ENCODE measurements around the gene TMEM100.

The TMEM100 gene

GRCh38 chr17:55726440-55726839 lies 3.8 kb upstream of the TMEM100 start:
- Histone ChIP-seq H3K4me1 (ENCODE audit: control insufficient read depth, insufficient read depth, low read length) (peaks cover 20% of the 10 kb centered on the region), H3K27me3 (ENCODE audit: control insufficient read depth, insufficient read depth, low read length) (no peaks in the 10 kb centered on the region), H3K36me3 (ENCODE audit: control insufficient read depth, insufficient read depth, low read length) (no peaks in the 10 kb centered on the region), H3K9ac (ENCODE audit: low read length) (no peak overlapping the region), H3K27ac (ENCODE audit: low read depth, low read length) (peak overlapping the region; percentile 30), H3K4me3 (ENCODE audit: low read length) (no peak overlapping the region)

DNA sequence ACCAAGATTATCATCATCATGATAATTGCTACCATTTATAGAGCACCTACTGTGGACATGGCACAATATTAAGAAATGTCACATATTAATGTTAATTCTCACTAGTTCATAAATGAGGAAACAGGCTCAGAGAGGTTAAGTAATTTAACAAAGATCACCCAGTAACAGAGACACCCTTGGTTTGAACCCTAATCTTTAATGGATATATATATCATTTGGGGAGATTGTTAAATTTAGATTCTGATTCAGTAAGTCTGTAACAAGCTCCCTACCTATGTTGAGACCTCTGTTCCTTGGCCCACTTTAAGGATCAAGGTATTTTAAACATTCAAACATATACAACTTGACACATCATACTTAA lies 804 bp upstream of the TMEM100 start:
- Histone ChIP-seq H3K36me3 (ENCODE audit: control insufficient read depth, insufficient read depth, low read length) (no peaks in the 10 kb centered on the region), H3K9ac (ENCODE audit: low read length) (no peak overlapping the region), H3K4me1 (ENCODE audit: control insufficient read depth, insufficient read depth, low read length) (peaks cover 18% of the 10 kb centered on the region), H3K4me3 (ENCODE audit: low read length) (peak overlapping the region; percentile 47), H3K27ac (ENCODE audit: low read depth, low read length) (peak overlapping the region; percentile 68), H3K27me3 (ENCODE audit: control insufficient read depth, insufficient read depth, low read length) (no peaks in the 10 kb centered on the region)

DNA sequence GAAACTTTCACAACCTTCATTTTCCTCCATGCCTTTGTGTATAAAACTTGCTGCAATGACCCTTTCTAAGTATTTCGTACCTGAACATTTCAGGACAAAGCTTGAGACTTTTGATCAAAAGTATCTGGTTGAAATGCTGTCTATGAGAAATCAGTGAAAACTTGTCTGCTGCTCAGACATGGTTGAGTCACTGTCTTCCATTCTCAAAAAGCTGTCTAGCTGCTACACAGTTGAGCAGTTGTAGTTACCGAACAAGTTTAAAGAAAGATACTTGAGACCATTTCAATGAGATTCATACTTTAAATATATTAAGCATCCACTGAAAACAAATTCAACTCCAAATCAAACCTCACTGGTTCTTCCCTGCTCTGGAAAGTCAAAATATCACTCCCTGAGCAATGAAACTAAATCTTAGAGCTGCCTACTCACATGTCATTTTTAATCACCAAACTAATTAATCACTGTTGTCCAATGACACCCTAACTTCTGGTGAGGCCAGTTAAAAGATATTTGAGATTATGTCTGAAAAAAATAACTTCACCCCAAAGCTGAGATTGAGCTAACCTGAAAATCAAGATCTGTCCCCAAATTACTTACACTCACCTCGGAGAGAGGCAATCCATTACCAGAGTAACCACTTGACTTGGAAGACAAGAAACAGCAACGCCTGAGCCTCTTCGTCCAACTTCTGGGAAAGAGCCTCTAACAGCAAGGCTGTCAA lies 488 bp downstream of the TMEM100 start:
- no peaks in the 10 kb centered on the region for H3K36me3 ChIP-seq (ENCODE audit: control insufficient read depth, insufficient read depth, low read length)
- H3K27me3 ChIP-seq (ENCODE audit: control insufficient read depth, insufficient read depth, low read length): no peaks in the 10 kb centered on the region
- peak overlapping the region; percentile 68 for H3K27ac ChIP-seq (ENCODE audit: low read depth, low read length)
- peaks cover 18% of the 10 kb centered on the region for H3K4me1 ChIP-seq (ENCODE audit: control insufficient read depth, insufficient read depth, low read length)
- H3K9ac ChIP-seq (ENCODE audit: low read length): no peak overlapping the region
- H3K4me3 ChIP-seq (ENCODE audit: low read length): peak overlapping the region; percentile 48

DNA sequence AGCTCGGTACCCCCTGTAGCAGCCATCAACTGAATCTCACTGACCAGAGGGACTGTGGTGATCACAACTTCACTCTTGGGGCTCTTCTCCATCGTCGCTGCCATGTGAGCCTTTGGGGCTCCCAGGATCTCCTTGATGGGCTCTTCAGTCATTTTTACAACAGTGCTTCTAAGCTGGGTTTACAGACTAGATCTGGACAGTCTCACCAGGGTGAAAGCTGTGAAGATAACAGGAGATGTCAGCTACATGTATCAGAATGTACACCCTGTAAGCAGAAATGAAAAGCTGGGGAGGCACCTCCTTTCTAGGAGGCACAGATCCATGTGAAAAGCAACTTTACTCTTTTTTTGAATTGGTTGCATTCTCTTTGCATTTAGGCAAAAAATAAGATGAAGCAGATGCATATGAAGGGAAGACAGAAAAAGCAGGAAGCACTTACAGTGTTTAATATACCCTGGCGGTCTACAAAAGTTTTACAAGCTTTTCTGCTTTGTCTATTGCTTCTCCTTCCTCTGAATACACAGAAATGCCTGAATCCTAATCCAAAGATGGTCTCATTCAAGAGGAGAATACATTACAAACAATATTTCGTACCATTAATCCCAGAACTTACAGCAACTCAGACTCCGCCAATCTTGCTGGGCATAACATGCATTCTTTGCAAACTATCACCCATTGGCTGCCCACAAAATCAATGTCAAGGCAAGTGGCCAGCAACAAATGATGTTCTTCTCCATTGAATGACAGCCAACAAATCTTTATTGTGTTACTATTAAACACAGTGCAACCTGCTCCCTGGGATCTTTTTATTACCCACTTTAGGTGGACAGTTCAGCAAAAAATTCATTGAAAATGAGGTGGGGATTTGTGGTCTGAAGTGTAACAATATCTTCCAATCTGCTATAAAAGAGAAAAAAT lies 1.5 kb downstream of the TMEM100 start:
- peak overlapping the region; percentile 34 for H3K4me3 ChIP-seq (ENCODE audit: low read length)
- no peak overlapping the region for H3K9ac ChIP-seq (ENCODE audit: low read length)
- H3K27me3 ChIP-seq (ENCODE audit: control insufficient read depth, insufficient read depth, low read length): no peaks in the 10 kb centered on the region
- H3K4me1 ChIP-seq (ENCODE audit: control insufficient read depth, insufficient read depth, low read length): peaks cover 15% of the 10 kb centered on the region
- H3K36me3 ChIP-seq (ENCODE audit: control insufficient read depth, insufficient read depth, low read length): no peaks in the 10 kb centered on the region
- H3K27ac ChIP-seq (ENCODE audit: low read depth, low read length): no peak overlapping the region

GRCh38 chr17:55717898-55718735 lies 4.5 kb downstream of the TMEM100 start:
- H3K27me3 ChIP-seq (ENCODE audit: control insufficient read depth, insufficient read depth, low read length): no peaks in the 10 kb centered on the region
- H3K36me3 ChIP-seq (ENCODE audit: control insufficient read depth, insufficient read depth, low read length): no peaks in the 10 kb centered on the region
- H3K27ac ChIP-seq (ENCODE audit: low read depth, low read length): no peak overlapping the region
- H3K4me3 ChIP-seq (ENCODE audit: low read length): no peak overlapping the region
- H3K4me1 ChIP-seq (ENCODE audit: control insufficient read depth, insufficient read depth, low read length): peaks cover 10% of the 10 kb centered on the region
- no peak overlapping the region for H3K9ac ChIP-seq (ENCODE audit: low read length)

DNA sequence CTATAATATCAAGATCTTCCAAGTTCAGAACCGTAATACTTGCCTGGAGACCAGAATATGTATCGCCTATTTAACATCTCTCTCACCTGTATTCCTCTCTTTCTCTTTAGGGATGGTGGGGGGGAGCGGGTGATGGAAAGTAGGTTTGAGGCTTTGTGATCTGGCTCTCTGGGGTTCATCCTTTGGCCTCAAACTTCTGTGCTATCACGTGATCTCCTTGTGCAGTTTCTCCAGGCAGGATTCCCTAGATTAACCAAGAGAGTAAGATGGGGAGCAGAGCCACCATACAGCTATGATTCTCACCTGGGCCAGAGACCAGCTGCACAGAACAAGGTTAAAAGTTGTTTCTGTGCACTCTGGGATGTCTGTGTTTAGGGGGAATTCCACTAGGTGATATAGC lies 5.2 kb downstream of the TMEM100 start:
- no peak overlapping the region for H3K4me3 ChIP-seq (ENCODE audit: low read length)
- H3K4me1 ChIP-seq (ENCODE audit: control insufficient read depth, insufficient read depth, low read length): peaks cover 10% of the 10 kb centered on the region
- no peaks in the 10 kb centered on the region for H3K27me3 ChIP-seq (ENCODE audit: control insufficient read depth, insufficient read depth, low read length)
- H3K27ac ChIP-seq (ENCODE audit: low read depth, low read length): no peak overlapping the region
- no peaks in the 10 kb centered on the region for H3K36me3 ChIP-seq (ENCODE audit: control insufficient read depth, insufficient read depth, low read length)
- H3K9ac ChIP-seq (ENCODE audit: low read length): no peak overlapping the region

DNA sequence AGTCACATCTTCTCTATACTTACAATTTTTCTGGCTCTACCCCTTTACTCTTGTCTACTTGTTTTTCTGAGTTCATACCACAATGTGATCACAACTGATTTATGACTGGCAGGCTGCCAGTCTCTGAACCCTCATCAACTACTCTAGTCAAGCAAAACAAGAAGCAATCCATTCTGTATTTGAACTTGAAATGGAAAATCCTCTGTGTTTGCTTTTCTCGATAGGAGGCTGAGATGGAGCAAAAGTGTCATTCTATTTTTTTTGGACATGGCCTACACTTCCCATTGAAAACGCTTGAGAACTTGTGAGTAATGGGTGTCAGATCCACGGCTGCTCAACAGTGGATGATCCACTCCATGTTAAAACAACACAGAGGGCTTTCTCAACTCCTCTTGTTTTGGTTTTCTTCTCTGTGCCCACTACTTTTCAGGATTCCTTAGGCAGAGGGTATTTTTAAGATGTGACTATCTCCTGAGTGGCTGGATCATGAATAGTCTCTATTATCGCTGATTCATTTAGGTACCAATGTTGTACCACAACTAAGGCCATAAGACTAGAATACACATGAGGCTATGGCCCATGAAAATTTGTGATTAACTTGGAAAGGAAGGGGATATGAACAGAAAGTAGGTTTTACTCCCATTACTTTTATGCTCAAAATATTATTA lies 11.7 kb downstream of the TMEM100 start:
- no peaks in the 10 kb centered on the region for H3K27me3 ChIP-seq (ENCODE audit: control insufficient read depth, insufficient read depth, low read length)
- H3K9ac ChIP-seq (ENCODE audit: low read length): no peak overlapping the region
- H3K4me3 ChIP-seq (ENCODE audit: low read length): no peak overlapping the region
- no peaks in the 10 kb centered on the region for H3K36me3 ChIP-seq (ENCODE audit: control insufficient read depth, insufficient read depth, low read length)
- no peak overlapping the region for H3K27ac ChIP-seq (ENCODE audit: low read depth, low read length)
- H3K4me1 ChIP-seq (ENCODE audit: control insufficient read depth, insufficient read depth, low read length): no peaks in the 10 kb centered on the region

- Histone ChIP-seq H3K4me1 (ENCODE audit: control insufficient read depth, insufficient read depth, low read length) (no peaks in the 10 kb centered on the region), H3K27ac (ENCODE audit: low read depth, low read length) (no peak overlapping the region), H3K27me3 (ENCODE audit: control insufficient read depth, insufficient read depth, low read length) (no peaks in the 10 kb centered on the region), H3K36me3 (ENCODE audit: control insufficient read depth, insufficient read depth, low read length) (no peaks in the 10 kb centered on the region), H3K4me3 (ENCODE audit: low read length) (no peak overlapping the region), H3K9ac (ENCODE audit: low read length) (no peak overlapping the region)
These were observed 12.3 kb downstream of the TMEM100 start for GRCh38 chr17:55710410-55710809.

DNA sequence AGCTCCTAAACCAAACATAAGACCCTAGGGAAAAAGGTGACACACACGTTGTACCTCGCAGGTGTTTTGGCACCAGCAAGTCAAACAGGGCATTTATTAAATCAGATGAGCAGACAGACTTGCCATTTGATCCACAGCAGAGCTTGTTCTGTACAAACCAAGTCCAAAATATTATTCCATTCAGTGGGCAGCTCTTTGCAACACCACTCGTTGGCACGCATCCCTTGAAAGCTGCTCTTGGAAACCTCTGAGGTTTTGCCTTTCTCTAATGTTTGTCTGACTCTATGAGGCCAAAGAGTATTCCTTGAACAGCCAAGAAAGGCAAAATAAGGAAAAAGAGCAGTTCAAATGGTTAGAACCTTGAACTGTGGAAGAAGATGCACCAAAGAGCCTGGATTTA lies 12.7 kb downstream of the TMEM100 start:
- Histone ChIP-seq H3K36me3 (ENCODE audit: control insufficient read depth, insufficient read depth, low read length) (no peaks in the 10 kb centered on the region), H3K9ac (ENCODE audit: low read length) (no peak overlapping the region), H3K4me3 (ENCODE audit: low read length) (no peak overlapping the region), H3K27me3 (ENCODE audit: control insufficient read depth, insufficient read depth, low read length) (no peaks in the 10 kb centered on the region), H3K4me1 (ENCODE audit: control insufficient read depth, insufficient read depth, low read length) (no peaks in the 10 kb centered on the region), H3K27ac (ENCODE audit: low read depth, low read length) (no peak overlapping the region)

DNA sequence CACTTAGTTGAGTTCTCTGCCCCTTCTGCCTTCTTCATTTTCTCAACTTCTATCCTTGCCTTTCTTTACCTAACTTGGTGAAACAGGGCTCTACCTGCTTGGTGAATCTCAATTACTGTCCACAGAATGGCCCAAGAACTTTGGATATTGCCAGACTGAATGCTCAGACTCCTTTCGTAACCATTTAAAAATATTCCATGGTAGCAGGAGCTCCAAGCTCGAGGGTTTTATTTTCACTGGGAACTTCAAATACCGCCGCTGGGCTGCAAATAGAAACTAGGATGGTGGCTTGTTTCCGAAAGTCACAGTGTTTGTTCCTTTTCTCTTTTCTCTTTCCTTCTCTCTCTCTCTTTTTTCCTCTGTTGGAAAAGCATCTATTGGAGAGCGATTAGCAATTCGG lies 13.2 kb downstream of the TMEM100 start:
- no peak overlapping the region for H3K4me3 ChIP-seq (ENCODE audit: low read length)
- H3K27ac ChIP-seq (ENCODE audit: low read depth, low read length): no peak overlapping the region
- H3K36me3 ChIP-seq (ENCODE audit: control insufficient read depth, insufficient read depth, low read length): no peaks in the 10 kb centered on the region
- H3K27me3 ChIP-seq (ENCODE audit: control insufficient read depth, insufficient read depth, low read length): no peaks in the 10 kb centered on the region
- no peak overlapping the region for H3K9ac ChIP-seq (ENCODE audit: low read length)
- H3K4me1 ChIP-seq (ENCODE audit: control insufficient read depth, insufficient read depth, low read length): no peaks in the 10 kb centered on the region

GRCh38 chr17:55708175-55708974 lies 14.3 kb downstream of the TMEM100 start:
- Histone ChIP-seq H3K4me3 (ENCODE audit: low read length) (no peak overlapping the region), H3K9ac (ENCODE audit: low read length) (no peak overlapping the region), H3K36me3 (ENCODE audit: control insufficient read depth, insufficient read depth, low read length) (no peaks in the 10 kb centered on the region), H3K27me3 (ENCODE audit: control insufficient read depth, insufficient read depth, low read length) (no peaks in the 10 kb centered on the region), H3K4me1 (ENCODE audit: control insufficient read depth, insufficient read depth, low read length) (no peaks in the 10 kb centered on the region), H3K27ac (ENCODE audit: low read depth, low read length) (no peak overlapping the region)

Measured in rectal smooth muscle tissue (tissue), 1 donor.